Upper lobe of left lung (tissue), 6 donors: Measurements from ENCODE around the gene SERF2. TPM values are rescaled to one million over a fixed set of nuclear protein-coding genes. Genes with fewer than 3 reads are reported as not detected.
"Not testable (repeated sequence)": the region's sequence is repeated elsewhere in the genome, so short reads cannot be mapped to it uniquely, and the experiment has no call there.

Source experiments
- ATAC-seq, 2 donors: fragments of 200-7000 bp; cut with Tn5 transposase; one replicate each; pipeline ENCODE4 v1.9.1; 2022; ENCODE audit warnings: mild to moderate bottlenecking in 2 of 2, moderate library complexity in 2 of 2; ENCODE audit not compliant: low FRiP score in 2 of 2
- DNase-seq, 2 donors: peaks; one replicate each; pipeline ENCODE4 v3.0.0-alpha.2; 2019 to 2020
- H3K27ac ChIP-seq, 4 donors: fragments of 200-600 bp; sonication (generic); one replicate each; pipeline ENCODE4 v1.5.1; 2016 to 2019
- H3K27me3 ChIP-seq, 4 donors: fragments of 200-600 bp; sonication (generic); one replicate each; pipeline ENCODE4 v1.5.1; 2017 to 2019
- H3K36me3 ChIP-seq, 4 donors: fragments of 200-600 bp; sonication (generic); one replicate each; pipeline ENCODE4 v1.5.1; 2016 to 2019
- H3K4me1 ChIP-seq, 4 donors: fragments of 200-600 bp; sonication (generic); one replicate each; pipeline ENCODE4 v1.5.1; 2018 to 2019
- H3K4me3 ChIP-seq, 4 donors: fragments of 200-600 bp; sonication (generic); one replicate each; pipeline ENCODE4 v1.5.1; 2017 to 2019; ENCODE audit warnings: mild to moderate bottlenecking in 2 of 4, moderate library complexity in 1 of 4
- H3K9me3 ChIP-seq, 4 donors: fragments of 200-600 bp; sonication (generic); one replicate each; pipeline ENCODE4 v1.5.1; 2018 to 2019
- EP300 ChIP-seq, 4 donors: sonication (generic); formaldehyde crosslinking; IDR thresholded peaks; one replicate each; pipeline ENCODE4 v1.5.1; 2017; ENCODE audit warnings: antibody characterized with exemption in 4 of 4, control low read depth in 2 of 4
- POLR2A ChIP-seq, 4 donors: fragments of 450-650 bp; IDR thresholded peaks; one replicate each; pipeline ENCODE4 v1.5.1; 2016 to 2017; ENCODE audit warnings: antibody characterized with exemption in 4 of 4, mild to moderate bottlenecking in 2 of 4
- POLR2AphosphoS5 ChIP-seq, 2 donors: sonication (generic); formaldehyde crosslinking; IDR thresholded peaks; one replicate each; pipeline ENCODE4 v1.5.1; 2017; ENCODE audit warnings: antibody characterized with exemption in 2 of 2
- WGBS, 2 donors: methylation state at CpG; one replicate each; pipeline ENCODE4 v1.1.5; 2017 to 2018; 5-methylcytosine and 5-hydroxymethylcytosine counted together
- total RNA-seq, 6 donors: library from RNA; depleted of rRNA in 4 of 6; stranded (reverse); fragments of >200 nt in 4 of 6; gene quantifications; one replicate each; pipeline versions ENCODE4 v1.1.0 to v1.2.1, GENCODE V29; 2016 to 2021
- TF ChIP-seq, protein P1 (sequence below), 6 experiments: fragments of 450-650 bp in 4 of 6; fragments of 200-600 bp in 2 of 6; sonication (generic) in 2 of 6; IDR thresholded peaks; one replicate each; pipeline ENCODE4 v1.5.1; 2016 to 2019; ENCODE audit warnings: antibody characterized with exemption in 6 of 6
- donor health status: DM: no; HTN: no; CAD: no; lungs with moderate emphysema.
- donor health status: DM: no; HTN: yes; CAD: no; lungs with severe emphysema.

SERF2 gene
- total RNA-seq, 6 donors from 2014 or later = 285 to 1,034 (median 752) TPM

- DNase-seq (peak; percentile 95 to 96), ATAC-seq (peak; percentile 96 to 97)
- 8 to 16% methylated on average over 24 to 44 of the region's 44 CpGs for WGBS, 2 donors
- peaks cover 13 to 81% (median 41%) of the 10 kb centered on the region in 4 donors for H3K36me3 ChIP-seq
- TF ChIP-seq POLR2A (IDR thresholded peaks at IDR 0.05) (peak in 3 of 4 donors; percentile 41 to 76 (median 62)), EP300 (IDR thresholded peaks at IDR 0.05) (no peak), POLR2AphosphoS5 (IDR thresholded peaks at IDR 0.05) (peak; percentile 87 to 90)
- H3K4me3 ChIP-seq = peak within 1 kb of the TSS; percentile 80 to 93 (median 87)
- H3K27me3 ChIP-seq = no peaks in the 10 kb centered on the region
- H3K4me1 ChIP-seq = peaks cover 32 to 50% (median 37%) of the 10 kb centered on the region in 4 donors
- peak within 1 kb of the TSS; percentile 80 to 92 (median 84) for H3K27ac ChIP-seq
- no peaks in the 10 kb centered on the region for H3K9me3 ChIP-seq
These were observed 8.4 kb downstream of the SERF2 start, which contains the start of gene HYPK for GRCh38 chr15:43800286-43801141. TSS of gene HYPK (plus strand) at chr15:43800599. CDS start at chr15:43800623, 24 bp downstream.

- not testable (repeated sequence) for H3K4me3 ChIP-seq, DNase-seq, H3K27me3 ChIP-seq, H3K9me3 ChIP-seq, ATAC-seq, H3K27ac ChIP-seq
- whole genome bisulfite sequencing, 2 donors = 93 to 98% methylated on average over 5 to 7 of the region's 7 CpGs
- peaks cover 28 to 33% (median 30%) of the 10 kb centered on the region in 4 donors for H3K4me1 ChIP-seq
- peaks cover 10 to 81% (median 49%) of the 10 kb centered on the region in 4 donors for H3K36me3 ChIP-seq
These were observed 10.6 kb downstream of the SERF2 start for GRCh38 chr15:43802676-43803075.

- H3K4me1 ChIP-seq = no peaks in the 10 kb centered on the region
- H3K36me3 ChIP-seq = peaks cover 31 to 100% (median 90%) of the 10 kb centered on the region in 4 donors
- no peak overlapping the region for H3K27ac ChIP-seq
- DNase-seq = no peak
- H3K27me3 ChIP-seq = no peaks in the 10 kb centered on the region
- no peak for TF ChIP-seq EP300 (IDR thresholded peaks at IDR 0.05)
- TF ChIP-seq, protein P1, sequence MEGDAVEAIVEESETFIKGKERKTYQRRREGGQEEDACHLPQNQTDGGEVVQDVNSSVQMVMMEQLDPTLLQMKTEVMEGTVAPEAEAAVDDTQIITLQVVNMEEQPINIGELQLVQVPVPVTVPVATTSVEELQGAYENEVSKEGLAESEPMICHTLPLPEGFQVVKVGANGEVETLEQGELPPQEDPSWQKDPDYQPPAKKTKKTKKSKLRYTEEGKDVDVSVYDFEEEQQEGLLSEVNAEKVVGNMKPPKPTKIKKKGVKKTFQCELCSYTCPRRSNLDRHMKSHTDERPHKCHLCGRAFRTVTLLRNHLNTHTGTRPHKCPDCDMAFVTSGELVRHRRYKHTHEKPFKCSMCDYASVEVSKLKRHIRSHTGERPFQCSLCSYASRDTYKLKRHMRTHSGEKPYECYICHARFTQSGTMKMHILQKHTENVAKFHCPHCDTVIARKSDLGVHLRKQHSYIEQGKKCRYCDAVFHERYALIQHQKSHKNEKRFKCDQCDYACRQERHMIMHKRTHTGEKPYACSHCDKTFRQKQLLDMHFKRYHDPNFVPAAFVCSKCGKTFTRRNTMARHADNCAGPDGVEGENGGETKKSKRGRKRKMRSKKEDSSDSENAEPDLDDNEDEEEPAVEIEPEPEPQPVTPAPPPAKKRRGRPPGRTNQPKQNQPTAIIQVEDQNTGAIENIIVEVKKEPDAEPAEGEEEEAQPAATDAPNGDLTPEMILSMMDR (IDR thresholded peaks at IDR 0.05) = no peak
- no peak for TF ChIP-seq POLR2A (IDR thresholded peaks at IDR 0.05)
- TF ChIP-seq POLR2AphosphoS5 (IDR thresholded peaks at IDR 0.05) = no peak
- ATAC-seq = no peak
- H3K4me3 ChIP-seq = no peak overlapping the region
- 92 to 96% methylated on average over 5 of the region's 5 CpGs for WGBS, 2 donors
- no peaks in the 10 kb centered on the region for H3K9me3 ChIP-seq
These were observed 16.4 kb downstream of the SERF2 start for GRCh38 chr15:43808435-43808950.

DNA sequence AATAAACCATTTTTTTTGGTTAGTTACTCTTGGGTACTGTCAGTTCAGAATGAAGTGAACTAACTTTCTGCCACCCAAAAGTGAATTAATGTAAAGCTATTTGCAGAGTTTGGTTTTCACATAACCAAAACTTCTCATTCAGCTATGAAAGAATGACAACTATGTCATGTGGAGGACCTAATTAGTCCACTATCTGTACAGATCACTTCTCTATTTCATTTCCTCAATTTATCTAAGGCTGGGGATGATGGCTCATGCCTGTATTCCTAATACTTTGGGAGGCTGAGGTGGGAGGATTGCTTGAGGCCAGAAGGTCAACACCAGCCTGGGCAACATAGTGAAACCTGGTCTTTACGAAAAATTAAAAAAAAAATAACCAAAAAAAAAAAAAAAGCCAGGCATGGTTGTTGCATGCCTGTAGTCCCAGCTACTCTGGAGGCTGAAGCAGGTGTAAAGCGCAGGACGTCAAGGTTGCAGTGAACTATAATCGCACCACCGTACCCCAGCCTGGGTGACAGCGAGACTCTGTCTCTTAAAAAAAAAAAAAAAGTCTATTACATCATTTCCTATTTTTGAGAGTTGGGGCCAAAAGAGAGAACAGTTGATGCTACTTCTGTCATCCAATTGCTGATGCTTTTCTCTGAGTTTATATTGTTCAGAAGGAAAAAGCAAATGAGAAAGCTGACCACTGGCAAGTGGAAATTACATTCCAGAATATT, 17.0 kb downstream of the SERF2 start:
- peaks cover 36 to 100% (median 93%) of the 10 kb centered on the region in 4 donors for H3K36me3 ChIP-seq
- no peaks in the 10 kb centered on the region for H3K4me1 ChIP-seq
- H3K27me3 ChIP-seq = no peaks in the 10 kb centered on the region
- no peak for DNase-seq
- H3K9me3 ChIP-seq = no peaks in the 10 kb centered on the region
- 87 to 88% methylated on average over 6 of the region's 6 CpGs for WGBS, 2 donors
- ATAC-seq = peak in 1 of 2 donors; percentile 44
- no peak overlapping the region for H3K4me3 ChIP-seq
- peak overlapping the region in 1 of 4 donors; percentile 16 for H3K27ac ChIP-seq
- TF ChIP-seq, protein P1 (IDR thresholded peaks at IDR 0.05) = no peak
- no peak for TF ChIP-seq EP300 (IDR thresholded peaks at IDR 0.05)
- no peak for TF ChIP-seq POLR2AphosphoS5 (IDR thresholded peaks at IDR 0.05)
- TF ChIP-seq POLR2A (IDR thresholded peaks at IDR 0.05) = no peak

DNA sequence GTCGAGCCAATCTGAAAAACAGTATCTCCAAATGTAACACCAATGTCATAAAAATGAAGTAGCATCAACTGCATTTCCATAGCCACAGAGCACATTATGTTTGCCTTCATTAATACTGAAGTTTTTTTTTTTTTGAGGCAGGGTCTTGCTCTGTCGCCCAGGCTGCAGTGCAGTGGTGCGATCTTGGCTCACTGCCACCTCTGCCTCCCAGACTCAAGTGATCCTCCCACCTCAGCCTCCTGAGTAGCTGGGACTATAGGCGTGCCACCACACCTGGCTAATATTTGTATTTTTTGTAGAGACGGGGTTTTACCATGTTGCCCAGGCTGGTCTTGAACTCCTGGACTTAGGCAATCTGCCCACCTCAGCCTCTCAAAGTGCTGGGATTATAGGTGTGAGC, 22.9 kb downstream of the SERF2 start:
- not testable (repeated sequence) for H3K27ac ChIP-seq, H3K9me3 ChIP-seq, DNase-seq, H3K4me1 ChIP-seq, ATAC-seq, H3K27me3 ChIP-seq, H3K4me3 ChIP-seq
- WGBS, 2 donors = 92 to 99% methylated on average over 5 of the region's 5 CpGs
- H3K36me3 ChIP-seq = peaks cover 30 to 76% (median 64%) of the 10 kb centered on the region in 4 donors

DNA sequence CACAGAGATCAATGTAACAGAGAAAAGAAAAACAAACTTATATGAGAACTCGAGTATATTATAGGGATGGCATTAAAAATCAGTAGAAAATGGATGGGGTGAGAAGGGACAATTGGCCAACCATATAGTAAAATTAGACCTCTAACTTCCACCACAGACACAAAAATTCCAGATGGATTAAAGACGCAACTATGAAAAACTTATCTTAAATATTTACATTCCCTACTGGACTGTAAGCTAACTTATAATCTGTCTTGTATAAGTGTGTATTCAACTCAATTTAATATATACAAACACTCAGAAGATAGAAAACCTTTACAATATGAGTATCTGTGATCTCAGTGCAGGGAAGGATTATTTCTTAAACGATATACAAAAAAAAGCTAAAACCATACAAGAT, 29.4 kb downstream of the SERF2 start:
- WGBS, 2 donors = 52 to 66% methylated on average over 3 of the region's 3 CpGs
- Histone ChIP-seq H3K36me3 (peaks cover 0 to 17% (median 7%) of the 10 kb centered on the region in 4 donors), H3K27ac (no peak overlapping the region), H3K4me1 (peaks cover 27 to 45% (median 32%) of the 10 kb centered on the region in 4 donors), H3K4me3 (no peak overlapping the region), H3K9me3 (no peaks in the 10 kb centered on the region), H3K27me3 (no peaks in the 10 kb centered on the region)
- TF ChIP-seq EP300 (IDR thresholded peaks at IDR 0.05) = no peak
- TF ChIP-seq POLR2A (IDR thresholded peaks at IDR 0.05) = no peak
- TF ChIP-seq, protein P1 (IDR thresholded peaks at IDR 0.05) = no peak
- TF ChIP-seq POLR2AphosphoS5 (IDR thresholded peaks at IDR 0.05) = no peak
- ATAC-seq = no peak
- DNase-seq = no peak
